Loucy (cell line): Measurements from ENCODE around the gene YIPF5.
A peak's percentile ranks its signal among the peaks of the same experiment; 100 is the strongest.

Experiments used
- H2AFZ ChIP-seq: fragments of 200-600 bp; sonication (generic); 2 replicates; pipeline ENCODE4 v1.6.0; 2016; ENCODE audit warnings: antibody characterized with exemption, mild to moderate bottlenecking, low read length, moderate library complexity
- H3F3A ChIP-seq: fragments of 200-600 bp; 2 replicates; pipeline ENCODE4 v1.6.0; 2016; ENCODE audit warnings: antibody characterized with exemption, low read depth, mild to moderate bottlenecking
- H3K27me3 ChIP-seq: fragments of 200-600 bp; sonication (generic); 2 replicates; pipeline ENCODE4 v1.6.1; 2014; ENCODE audit warnings: low read length, mild to moderate bottlenecking; ENCODE audit not compliant: insufficient read depth, poor library complexity, severe bottlenecking
- H3K36me3 ChIP-seq: fragments of 200-600 bp; sonication (generic); 2 replicates; pipeline ENCODE4 v1.6.1; 2016; ENCODE audit warnings: low read length; ENCODE audit not compliant: insufficient read depth
- H3K4me1 ChIP-seq: fragments of 200-600 bp; sonication (generic); 2 replicates; pipeline ENCODE4 v1.5.1; 2014; ENCODE audit warnings: low read length, mild to moderate bottlenecking; ENCODE audit not compliant: insufficient read depth, poor library complexity, severe bottlenecking
- H3K4me2 ChIP-seq: fragments of 200-600 bp; sonication (generic); 2 replicates; pipeline ENCODE4 v1.6.0; 2014; ENCODE audit warnings: antibody characterized with exemption, low read length, low read depth, mild to moderate bottlenecking; ENCODE audit not compliant: poor library complexity, severe bottlenecking
- H3K4me3 ChIP-seq: fragments of 200-600 bp; sonication (generic); 2 replicates; pipeline ENCODE4 v1.5.1; 2014; ENCODE audit warnings: low read length, mild to moderate bottlenecking, mixed read lengths; ENCODE audit not compliant: poor library complexity, severe bottlenecking
- H3K79me2 ChIP-seq: fragments of 200-600 bp; sonication (generic); 2 replicates; pipeline ENCODE4 v1.6.1; 2014; ENCODE audit warnings: low read length; ENCODE audit not compliant: insufficient read depth
- H3K9ac ChIP-seq: fragments of 200-600 bp; sonication (generic); 2 replicates; pipeline ENCODE4 v1.6.0; 2014; ENCODE audit warnings: mild to moderate bottlenecking, low read depth, low read length, moderate library complexity; ENCODE audit not compliant: poor library complexity, severe bottlenecking
- H3K9me2 ChIP-seq: fragments of 200-600 bp; sonication (generic); replicated peaks from 2 replicates; pipeline ENCODE4 v1.6.1; 2016; ENCODE audit warnings: low read depth, low read length, mixed read lengths
- H3K9me3 ChIP-seq: fragments of 200-600 bp; sonication (generic); 2 replicates; pipeline ENCODE4 v1.6.1; 2014; ENCODE audit warnings: mild to moderate bottlenecking, antibody characterized with exemption, low read length, low read depth; ENCODE audit not compliant: insufficient read depth
- H4K20me1 ChIP-seq: fragments of 200-600 bp; sonication (generic); 2 replicates; pipeline ENCODE4 v1.6.0; 2014; ENCODE audit warnings: antibody characterized with exemption, low read length, mild to moderate bottlenecking; ENCODE audit not compliant: insufficient read depth, poor library complexity, severe bottlenecking
- EZH2phosphoT487 ChIP-seq: fragments of 200-600 bp; IDR thresholded peaks from 2 replicates; pipeline ENCODE4 v1.6.1; 2018; ENCODE audit warnings: antibody characterized with exemption, mild to moderate bottlenecking, moderate library complexity, borderline replicate concordance
- TF ChIP-seq, protein P1 (sequence below): fragments of 200-600 bp; sonication (generic); conservative IDR thresholded peaks from 2 replicates; pipeline ENCODE4 v1.5.1; 2014; ENCODE audit warnings: mild to moderate bottlenecking, antibody characterized with exemption, low read length

YIPF5 gene

GRCh38 chr5:144117412-144117811 lies 53.0 kb downstream of the YIPF5 start:
- Histone ChIP-seq H3K27me3 (no peaks in the 10 kb centered on the region), H3F3A (no peaks in the 10 kb centered on the region), H2AFZ (peak overlapping the region; percentile 36), H3K36me3 (no peaks in the 10 kb centered on the region), H3K4me1 (no peaks in the 10 kb centered on the region), H3K79me2 (no peaks in the 10 kb centered on the region), H3K9me3 (no peaks in the 10 kb centered on the region), H3K9me2 (no peaks in the 10 kb centered on the region), H3K9ac (no peak overlapping the region), H3K4me2 (no peak overlapping the region), H4K20me1 (no peaks in the 10 kb centered on the region), H3K4me3 (no peak overlapping the region)
- TF ChIP-seq EZH2phosphoT487 = no peak
- TF ChIP-seq, protein P1, sequence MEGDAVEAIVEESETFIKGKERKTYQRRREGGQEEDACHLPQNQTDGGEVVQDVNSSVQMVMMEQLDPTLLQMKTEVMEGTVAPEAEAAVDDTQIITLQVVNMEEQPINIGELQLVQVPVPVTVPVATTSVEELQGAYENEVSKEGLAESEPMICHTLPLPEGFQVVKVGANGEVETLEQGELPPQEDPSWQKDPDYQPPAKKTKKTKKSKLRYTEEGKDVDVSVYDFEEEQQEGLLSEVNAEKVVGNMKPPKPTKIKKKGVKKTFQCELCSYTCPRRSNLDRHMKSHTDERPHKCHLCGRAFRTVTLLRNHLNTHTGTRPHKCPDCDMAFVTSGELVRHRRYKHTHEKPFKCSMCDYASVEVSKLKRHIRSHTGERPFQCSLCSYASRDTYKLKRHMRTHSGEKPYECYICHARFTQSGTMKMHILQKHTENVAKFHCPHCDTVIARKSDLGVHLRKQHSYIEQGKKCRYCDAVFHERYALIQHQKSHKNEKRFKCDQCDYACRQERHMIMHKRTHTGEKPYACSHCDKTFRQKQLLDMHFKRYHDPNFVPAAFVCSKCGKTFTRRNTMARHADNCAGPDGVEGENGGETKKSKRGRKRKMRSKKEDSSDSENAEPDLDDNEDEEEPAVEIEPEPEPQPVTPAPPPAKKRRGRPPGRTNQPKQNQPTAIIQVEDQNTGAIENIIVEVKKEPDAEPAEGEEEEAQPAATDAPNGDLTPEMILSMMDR = no peak

DNA sequence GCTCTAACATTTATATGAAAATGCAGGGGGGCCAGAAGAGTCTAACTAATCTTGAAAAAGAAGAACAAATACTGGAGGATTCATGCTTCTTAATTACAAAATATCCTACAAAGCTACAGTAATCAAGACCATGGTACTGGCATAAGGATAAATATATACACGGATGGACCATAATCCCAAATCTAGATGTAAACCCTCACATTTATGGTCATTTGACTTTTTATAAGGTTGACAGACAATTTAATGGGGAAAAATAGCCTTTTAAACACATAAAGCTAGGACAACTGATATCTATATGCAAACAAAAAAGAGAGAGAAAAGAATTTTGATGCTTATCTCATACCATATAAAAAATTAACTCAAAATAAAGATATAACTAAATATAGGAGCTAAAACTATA lies 55.9 kb downstream of the YIPF5 start:
- Histone ChIP-seq H4K20me1 (no peaks in the 10 kb centered on the region), H3K4me1 (no peaks in the 10 kb centered on the region), H3K9me2 (no peaks in the 10 kb centered on the region), H3K4me3 (no peak overlapping the region), H3K79me2 (no peaks in the 10 kb centered on the region), H3K9ac (no peak overlapping the region), H3K4me2 (no peak overlapping the region), H3K27me3 (no peaks in the 10 kb centered on the region), H3K36me3 (no peaks in the 10 kb centered on the region), H3K9me3 (no peaks in the 10 kb centered on the region), H3F3A (no peaks in the 10 kb centered on the region), H2AFZ (no peak overlapping the region)
- TF ChIP-seq, protein P1 = no peak
- no peak for TF ChIP-seq EZH2phosphoT487
